GM21526 (cell line): ENCODE data around the gene RRP36.

Experiments
- ATAC-seq: cut with Tn5 transposase; IDR thresholded peaks from one replicate; pipeline ENCODE4 v1.9.1; 2021; ENCODE audit warnings: moderate library complexity; ENCODE audit not compliant: unreplicated experiment, low FRiP score

The RRP36 gene

DNA sequence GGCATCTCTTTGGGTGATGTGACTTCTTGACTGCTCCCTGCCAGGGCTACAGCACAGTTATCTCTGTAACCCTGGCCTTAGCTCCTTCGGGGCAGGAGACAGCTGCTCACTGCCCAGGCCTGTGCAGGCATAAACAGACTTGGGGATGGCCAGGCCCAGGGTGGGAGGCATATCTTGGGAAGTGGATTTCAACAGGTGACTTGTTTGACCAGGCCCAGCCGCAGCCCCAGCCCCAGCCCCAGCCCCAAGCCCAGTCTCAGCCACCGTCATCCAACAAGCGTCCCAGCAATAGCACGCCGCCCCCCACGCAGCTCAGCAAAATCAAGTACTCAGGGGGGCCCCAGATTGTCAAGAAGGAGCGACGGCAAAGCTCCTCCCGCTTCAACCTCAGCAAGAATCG is 15.2 kb upstream of the RRP36 start:
- ATAC-seq: no peak

DNA sequence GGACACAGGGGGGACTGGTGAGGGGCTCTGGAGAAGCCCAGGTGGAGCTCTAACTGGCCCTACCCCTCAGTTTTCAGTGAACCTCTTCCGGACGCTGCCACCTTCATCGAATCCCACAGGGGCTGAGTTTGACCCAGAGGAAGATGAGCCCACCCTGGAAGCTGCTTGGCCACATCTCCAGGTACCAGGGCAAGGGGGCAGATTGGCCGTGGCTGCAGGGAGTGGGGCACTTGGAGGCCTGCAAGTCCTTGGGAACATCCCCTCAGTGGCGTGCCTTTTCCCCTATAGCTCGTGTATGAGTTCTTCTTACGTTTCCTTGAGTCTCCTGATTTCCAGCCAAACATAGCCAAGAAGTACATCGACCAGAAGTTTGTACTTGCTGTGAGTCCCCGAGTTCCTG is 14.3 kb upstream of the RRP36 start:
- no peak for ATAC-seq

DNA sequence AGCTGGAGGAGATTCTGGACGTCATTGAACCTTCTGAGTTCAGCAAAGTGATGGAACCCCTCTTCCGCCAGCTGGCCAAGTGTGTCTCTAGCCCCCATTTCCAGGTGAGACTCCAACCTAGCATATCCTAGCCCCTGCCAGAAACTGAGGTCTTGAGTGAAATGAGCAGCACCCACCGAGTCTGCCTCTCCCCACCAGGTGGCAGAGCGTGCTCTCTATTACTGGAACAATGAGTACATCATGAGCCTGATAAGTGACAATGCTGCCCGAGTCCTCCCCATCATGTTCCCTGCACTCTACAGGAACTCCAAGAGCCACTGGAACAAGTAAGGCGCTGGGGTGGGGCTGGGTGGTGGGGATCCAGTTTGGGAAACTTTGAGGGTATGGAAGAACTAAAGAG is 12.3 kb upstream of the RRP36 start:
- ATAC-seq: no peak

DNA sequence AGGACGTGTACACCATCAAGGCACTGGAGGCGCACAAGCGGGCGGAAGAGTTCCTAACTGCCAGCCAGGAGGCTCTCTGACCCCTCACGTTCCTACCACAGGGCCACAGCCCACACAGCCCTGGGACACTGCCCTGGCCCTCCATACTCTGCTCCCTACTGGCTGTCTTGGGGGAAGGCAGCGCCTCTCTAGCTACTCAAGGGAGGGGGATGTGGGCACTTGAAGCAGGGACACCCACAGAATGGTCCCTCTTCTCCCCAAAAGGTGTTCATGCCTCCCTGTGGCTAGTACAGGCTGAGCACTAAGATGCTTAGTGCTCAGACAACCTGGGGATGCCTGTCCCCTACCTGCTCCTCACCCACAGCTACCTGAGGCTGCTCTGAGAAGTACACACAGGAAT is 10.2 kb upstream of the RRP36 start:
- ATAC-seq: no peak

DNA sequence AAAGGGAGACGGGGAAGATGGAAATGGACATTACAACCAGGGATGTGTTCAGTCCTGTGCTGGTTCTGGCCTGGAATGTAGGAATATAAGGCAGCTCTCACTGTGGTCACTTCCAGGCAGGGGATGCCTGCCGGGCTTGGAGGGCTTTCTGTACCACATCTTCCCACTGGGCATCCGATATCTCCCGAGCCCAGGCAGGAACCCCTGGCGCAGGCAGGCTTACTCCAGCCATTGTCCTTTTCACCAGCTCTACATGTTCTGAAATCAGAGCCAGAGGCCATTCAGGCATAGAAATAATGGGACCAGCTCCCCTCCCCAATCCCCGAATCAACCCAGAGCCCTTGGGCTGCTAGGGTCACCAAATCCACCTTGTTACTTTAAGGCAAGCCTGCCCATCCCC is 9.1 kb upstream of the RRP36 start:
- ATAC-seq: no peak

DNA sequence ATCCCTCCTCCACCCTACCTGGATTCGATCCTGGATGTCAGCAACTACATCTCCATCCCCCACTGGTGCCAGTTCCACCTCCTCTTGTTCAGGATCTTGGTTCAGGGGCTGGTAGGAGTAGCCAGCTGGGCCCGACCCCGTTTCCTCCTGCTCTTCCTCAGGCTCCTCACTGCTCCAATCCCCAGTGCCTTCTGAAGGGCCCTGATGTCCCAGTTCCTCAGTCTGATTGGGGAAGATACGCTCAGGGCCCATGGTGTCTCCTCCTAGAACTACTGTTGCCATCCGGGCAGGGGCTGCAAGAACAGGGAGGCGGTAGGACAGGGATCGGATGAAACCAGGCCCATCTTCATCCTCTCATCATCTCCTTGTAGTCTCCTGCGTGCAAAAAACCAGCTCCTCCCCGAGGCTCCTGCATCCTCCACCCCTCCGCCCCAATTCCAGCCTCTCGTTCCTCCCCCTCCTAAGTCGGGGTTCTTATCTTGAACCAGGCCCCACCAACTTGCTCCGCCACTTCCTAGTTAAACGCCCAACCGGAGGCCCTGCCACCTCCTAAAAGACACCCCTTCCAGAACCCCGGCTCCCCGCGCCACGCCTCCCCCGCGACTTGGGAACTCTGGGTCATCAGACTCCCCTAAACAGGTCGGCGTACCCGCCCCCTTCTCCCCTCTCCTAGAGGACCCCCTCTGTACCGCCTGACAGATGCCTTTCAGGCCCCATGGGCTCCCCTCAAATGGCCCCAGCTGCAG is 8.2 kb upstream of the RRP36 start:
- peak; percentile 4 for ATAC-seq

DNA sequence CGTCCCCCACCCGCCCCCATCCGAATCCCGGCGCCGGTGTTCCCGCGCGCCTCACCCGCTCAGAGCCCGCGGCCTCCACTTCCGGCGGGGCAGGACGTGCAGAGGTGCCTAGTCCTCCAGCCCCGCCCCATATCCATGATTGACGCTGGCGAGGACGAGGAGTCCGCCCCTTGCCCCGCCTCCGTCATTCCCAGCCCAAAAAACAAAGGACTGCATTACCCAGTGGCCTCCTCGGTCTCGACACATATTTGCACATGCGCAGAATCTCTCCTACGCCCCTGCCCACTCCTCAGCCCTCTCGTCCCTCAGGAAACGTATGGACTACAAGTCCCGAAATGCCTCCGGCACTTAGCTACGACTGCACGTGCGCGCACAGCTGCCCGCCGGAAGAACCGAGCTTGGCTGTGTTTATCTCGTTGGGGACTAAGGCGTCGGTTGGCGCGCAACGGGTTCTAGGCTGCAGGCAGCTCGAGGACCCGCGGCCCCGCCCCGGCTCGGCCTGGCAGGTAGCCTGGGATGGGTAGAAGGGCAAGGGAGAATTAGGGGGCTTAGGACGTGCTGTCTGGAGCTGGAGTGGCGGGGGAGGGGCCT is 7.5 kb upstream of the RRP36 start, which contains the start of the genes KLHDC3 and MEA1:
Gene KLHDC3, plus strand, starts transcription at position 407 of the 591 bp plus-strand sequence. CDS start 2,944 bp downstream, outside the sequence.
Gene MEA1, minus strand, starts transcription at position 104 of the 591 bp plus-strand sequence. CDS start 133 bp downstream, outside the sequence.
- ATAC-seq: peak; percentile 73

DNA sequence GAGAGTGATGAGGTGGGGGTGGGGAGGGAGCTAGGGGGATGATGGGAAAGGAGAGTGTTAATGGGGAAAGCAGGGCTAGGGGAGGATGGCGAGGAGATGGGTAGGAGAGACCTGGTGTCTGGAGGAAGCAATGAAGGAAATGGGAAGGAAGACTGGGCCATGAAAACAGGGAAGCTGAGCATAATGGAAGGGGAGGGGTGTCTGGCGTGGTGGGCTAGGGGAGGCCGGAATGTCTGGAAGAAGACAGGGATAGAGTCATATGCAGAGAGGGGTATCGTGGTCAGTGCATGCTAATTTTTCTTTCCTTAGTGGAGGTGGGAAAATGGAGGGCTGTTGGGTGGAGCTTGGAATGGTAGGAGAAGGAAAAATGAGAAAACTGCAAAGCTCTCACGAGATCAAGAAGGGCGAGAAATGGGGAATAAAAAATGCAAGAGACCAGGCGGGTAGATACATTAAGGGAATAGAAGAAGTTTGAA is 7.0 kb upstream of the RRP36 start:
- no peak for ATAC-seq

DNA sequence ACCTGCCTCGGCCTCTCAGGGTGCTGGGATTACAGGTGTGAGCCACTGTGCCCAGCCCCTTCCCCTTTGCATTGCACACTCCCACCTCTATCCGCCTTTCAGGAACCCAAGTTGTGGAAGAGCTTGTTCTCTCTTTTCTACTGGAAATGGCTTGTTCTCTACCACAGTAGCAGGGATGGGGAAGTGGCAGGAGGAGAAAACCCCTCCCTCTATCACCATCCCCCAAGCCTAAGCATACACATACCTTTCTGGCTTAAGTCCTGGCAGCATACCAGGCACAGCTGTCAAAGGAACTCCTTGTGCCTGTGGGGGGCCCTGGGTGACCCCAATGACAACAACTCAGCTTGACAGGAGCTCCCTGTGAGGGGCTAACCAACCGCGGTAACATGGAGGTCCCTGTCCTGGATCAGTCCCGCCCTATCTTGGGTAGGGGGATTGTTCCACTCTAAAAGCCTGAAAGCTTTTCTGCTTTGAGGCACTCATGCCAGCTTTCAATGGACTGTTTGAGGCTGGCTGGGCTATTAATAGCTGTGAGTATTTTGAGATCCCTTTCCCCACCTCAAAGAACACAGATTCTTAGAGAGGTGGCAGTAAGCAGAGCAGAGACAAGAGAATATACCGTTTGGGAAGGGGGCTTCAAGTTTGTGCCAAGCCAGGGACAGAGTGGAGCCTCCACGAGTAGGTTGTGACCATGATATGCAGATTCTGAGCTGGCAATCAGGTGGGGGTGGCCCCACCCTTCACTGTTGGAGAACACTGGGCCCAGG is 5.1 kb upstream of the RRP36 start:
- ATAC-seq: no peak

DNA sequence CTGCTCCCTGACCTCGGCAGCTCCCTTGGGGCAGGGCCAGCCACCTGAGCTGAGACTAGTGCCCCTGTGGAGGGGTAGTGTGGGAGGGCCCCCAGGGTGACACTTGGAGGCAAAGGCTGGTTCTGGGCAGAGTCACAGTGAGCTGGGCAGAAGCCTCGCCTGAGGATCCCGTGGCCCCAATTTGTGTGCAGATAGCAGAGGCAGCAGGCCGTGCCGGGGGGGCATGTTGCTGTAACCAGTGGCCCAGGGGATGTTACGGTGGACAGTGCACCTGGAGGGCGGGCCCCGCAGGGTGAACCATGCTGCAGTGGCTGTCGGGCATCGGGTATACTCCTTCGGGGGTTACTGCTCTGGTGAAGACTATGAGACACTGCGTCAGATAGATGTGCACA is 4.5 kb upstream of the RRP36 start:
- no peak for ATAC-seq

DNA sequence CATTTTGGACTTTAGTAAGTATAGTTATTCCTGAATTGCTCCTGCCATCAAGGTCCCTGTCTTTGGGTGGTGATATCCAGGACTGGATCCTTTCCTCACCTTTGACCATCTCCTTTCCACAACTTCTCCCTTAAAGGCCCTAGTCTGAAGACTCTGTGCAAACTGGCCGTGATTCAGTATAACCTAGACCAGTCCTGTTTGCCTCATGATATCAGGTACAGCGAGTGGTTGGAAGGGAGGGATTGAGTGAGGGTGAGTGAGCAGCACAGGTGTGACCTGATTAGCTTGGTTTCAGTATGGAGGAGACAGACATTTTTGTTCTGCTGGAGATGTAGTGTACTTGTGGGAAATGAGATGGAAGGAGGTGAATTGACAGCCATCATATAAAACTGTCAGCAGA is 2.3 kb upstream of the RRP36 start:
- no peak for ATAC-seq

DNA sequence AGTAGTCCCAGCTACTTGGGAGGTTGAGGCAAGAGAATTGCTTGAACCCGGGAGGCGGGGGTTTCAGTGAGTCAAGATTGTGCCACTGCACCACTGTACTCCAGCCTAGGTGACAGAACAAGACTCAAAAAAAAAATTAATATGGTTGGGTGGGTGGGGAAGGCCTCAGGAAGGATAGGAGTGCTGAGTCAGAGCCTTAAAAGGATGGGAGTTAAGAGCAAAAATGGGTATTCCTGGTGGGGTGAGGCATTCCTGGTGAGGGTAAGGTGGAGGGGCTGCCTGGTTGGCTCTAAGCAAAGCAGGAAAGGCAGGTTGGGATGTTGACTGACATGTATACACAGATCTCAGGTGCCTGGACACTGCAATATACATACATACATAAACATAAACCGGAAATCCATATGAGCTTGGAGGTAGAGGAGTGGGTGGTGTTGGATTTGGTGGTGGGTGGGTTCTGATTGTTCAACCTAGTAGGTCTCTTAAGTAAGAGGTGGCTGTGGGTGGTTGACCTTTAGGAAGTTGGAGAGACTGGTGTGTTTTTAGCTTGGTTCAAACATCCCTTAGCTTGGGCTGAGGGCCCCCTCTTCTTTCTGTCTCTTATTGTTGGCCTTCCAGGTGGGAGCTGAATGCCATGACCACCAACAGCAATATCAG is 1.2 kb upstream of the RRP36 start:
- no peak for ATAC-seq

DNA sequence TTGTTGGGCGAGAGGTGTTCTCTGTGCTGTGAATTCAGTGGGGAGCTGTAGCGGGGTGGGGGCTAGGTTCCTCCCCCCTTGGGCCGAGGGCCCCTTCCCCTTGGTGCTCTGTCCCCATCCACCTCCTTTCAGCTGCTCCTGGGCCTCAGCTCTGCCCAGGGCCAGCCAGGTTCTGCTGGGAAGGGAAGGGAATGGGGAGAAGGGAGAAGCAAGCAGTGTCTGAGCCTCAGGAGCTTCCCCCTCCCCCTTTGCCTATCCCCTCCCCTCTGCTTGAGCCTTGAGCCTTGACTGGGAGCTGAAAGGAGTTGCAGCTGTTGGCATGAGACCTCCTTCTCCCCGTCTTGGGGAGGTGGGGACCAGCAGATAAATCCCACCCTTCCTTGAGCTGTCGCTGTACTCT is 576 bp upstream of the RRP36 start:
- no peak for ATAC-seq

DNA sequence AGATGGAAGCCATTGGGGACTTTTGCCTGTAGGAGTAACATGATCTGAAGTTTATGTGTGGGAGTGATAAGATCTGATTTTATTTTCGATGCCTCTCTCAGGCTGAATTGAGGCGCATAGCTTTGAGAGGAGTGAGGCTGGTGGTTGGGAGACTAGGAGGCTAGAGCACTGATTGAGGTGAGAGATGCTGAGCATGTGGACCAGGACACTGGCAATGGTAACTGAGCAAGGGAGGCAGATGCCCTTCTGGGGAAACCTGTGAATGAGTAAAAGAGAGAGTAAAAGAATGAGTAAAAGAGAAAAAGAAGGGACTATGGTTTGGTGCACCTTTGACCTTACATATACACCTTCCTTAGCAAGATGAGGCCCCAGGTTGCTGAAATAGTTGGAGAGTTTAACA is 3.0 kb downstream of the RRP36 start:
- ATAC-seq: no peak

DNA sequence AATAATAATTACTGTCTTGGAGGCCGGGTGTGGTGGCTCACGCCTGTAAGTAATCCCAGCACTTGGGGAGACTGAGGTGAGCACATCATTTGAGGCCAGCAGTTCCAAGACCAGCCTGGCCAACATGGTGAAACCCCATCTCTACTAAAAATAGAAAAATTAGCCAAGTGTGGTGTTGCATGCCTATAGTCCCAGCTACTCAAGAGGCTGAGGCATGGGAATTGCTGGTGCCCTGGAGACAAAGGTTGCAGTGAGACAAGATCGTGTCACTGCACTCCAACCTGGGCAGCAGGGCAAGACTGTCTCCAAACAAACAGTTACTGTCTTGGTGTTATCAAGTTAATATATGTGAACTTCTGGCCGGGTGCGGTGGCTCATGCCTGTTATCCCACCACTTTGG is 4.9 kb downstream of the RRP36 start:
- ATAC-seq: no peak

DNA sequence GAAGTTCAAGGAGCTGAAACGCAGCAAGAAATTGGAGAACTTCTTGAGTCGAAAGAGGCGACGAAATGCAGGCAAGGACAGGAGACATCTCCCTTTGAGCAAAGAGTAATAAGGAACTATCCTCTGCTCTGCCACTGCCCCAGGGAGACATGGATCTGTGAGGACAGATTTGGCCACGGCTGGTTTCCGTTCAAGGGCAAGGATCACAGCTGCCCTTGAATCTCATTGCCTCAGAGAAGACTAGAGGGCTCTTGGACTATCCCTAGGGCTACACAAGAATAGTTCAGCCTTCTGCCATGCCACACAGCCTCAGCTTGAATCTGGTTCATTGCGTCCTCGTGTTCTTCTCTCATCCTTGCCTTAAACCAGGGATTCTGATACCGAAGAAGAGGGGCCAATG is 7.7 kb downstream of the RRP36 start:
- no peak for ATAC-seq

DNA sequence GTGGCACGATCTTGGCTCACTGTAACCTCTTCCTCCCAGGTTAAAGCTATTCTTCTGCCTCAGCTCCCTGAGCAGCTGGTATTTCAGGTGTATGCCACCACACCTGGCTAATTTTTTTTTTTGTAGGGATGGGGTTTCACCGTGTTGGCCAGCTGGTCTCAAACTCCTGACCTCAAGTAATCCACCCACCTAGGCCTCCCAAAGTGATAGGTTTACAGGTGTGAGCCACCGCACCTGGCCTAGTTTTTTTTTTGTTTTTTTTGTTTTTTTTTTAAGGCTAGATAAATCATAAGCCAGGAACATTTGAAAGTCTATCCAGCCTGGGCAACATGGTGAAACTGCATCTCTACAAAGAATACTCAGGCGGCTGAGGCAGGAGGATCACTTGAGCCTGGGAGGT is 10.9 kb downstream of the RRP36 start:
- no peak for ATAC-seq

DNA sequence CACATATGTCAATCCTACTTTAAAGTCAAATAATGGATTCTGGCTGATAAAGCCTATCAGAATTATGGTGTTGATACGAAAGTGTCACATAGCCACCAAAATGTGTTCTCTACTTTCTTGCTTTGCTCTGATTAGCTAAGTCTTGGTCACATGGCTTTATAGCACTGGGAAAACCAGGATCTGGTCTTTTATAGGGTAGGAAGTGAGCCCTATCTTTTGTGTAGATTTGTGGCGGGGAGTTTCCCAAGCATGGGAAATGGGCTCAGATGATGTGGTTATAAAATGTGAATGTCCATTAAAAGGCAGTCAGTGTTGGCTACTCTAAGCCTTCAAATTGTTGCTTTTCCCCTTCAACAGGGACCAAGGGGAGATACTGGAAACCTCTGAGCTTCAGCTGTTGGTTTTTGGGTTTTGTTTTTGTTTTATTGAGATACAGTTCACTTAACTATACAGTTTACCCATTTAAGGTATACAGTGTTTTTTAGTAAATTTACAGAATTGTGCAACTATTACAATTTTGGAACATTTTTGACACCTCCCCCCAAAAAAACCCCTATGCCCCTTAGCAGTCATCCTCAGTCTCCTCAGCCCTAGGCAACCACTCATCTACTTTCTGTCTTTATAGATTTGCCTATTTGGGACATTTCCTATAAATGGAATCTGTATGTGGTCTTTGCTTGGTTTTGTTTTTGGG is 12.2 kb downstream of the RRP36 start:
- ATAC-seq: no peak

DNA sequence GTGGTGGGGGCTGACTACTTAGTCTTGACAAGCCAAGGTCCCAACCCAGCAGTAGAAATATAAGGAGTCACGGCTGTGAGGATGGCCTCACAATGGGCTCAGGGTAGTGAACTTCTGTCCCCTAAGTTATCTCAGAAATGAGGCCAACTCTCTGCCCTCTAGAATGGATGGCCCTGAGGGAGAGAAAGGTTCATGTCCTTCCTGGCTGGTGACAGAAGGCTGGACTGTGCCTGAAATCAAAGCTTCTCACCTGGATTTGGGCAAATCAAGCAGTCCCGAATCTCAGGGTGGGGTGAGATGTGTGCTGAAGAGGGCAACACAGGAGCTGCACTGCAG is 12.7 kb downstream of the RRP36 start:
- no peak for ATAC-seq

DNA sequence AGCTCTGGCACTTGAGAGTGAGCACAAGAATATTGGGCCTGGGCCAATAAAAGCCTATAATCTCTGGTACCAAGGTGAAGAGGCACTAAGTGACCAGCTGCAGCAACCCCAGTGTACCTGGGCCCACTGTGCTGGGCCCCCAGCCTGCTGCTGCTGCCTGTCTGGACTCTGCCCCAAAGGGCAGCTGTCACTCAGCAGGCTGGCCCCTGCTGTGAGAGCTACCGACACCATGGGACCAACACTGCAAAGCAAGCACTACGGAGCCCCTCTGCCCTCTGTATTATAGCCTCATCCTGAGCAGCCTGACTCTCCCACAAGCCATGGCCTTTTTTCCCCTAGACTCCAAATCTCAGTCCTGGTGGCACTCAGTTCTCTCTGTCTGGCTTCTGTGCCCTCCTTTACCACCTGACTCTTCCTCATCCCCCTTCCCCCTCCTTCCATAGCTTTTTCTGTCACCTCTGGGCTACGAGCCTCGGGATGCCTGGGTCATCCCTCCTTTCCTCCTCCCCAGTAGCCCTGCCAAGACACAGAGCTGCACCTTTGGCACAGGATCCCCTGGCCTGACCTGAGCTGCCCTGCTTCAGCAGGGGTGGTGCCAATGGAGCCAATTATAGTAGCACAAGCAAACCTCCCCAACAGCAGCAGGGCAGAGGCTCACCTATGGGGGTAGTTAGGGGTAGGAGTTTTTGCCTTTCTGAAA is 14.2 kb downstream of the RRP36 start:
- no peak for ATAC-seq
